Adrenal gland (tissue), 5 donors: ENCODE measurements around the gene ABI1.

Experiments
- CTCF ChIP-seq, 6 experiments: fragments of 450-650 bp in 4 of 6; fragments of 200-600 bp in 2 of 6; sonication (generic) in 1 of 6; IDR thresholded peaks; 1 replicate in 5 of 6; 2 replicates in 1 of 6; pipeline versions ENCODE4 v1.5.1 to v1.8.0; 2016 to 2021; ENCODE audit warnings: antibody characterized with exemption in 6 of 6, mild to moderate bottlenecking in 2 of 6, moderate library complexity in 1 of 6
- POLR2A ChIP-seq, 2 donors: fragments of 450-650 bp; IDR thresholded peaks; one replicate each; pipeline ENCODE4 v1.6.1; 2017; ENCODE audit warnings: antibody characterized with exemption in 2 of 2, mild to moderate bottlenecking in 2 of 2, moderate library complexity in 1 of 2
- donor health status: DM: no; HTN: no; CAD: no.

GRCh38 chr10:26799342-26799741 is 61.4 kb downstream of the ABI1 start:
- no peak for TF ChIP-seq CTCF (IDR thresholded peaks at IDR 0.05)
- no peak for TF ChIP-seq POLR2A (IDR thresholded peaks at IDR 0.05)
